ENCODE results near the gene RBM10.
A peak's percentile ranks its signal among the peaks of the same experiment; 100 is the strongest.

Gene RBM10

GRCh38 chrX:47202316-47202715 is 57.3 kb downstream of the RBM10 start:
- H3K4me3 ChIP-seq (ENCODE audit: low read depth, low read length): no peak overlapping the region
- in situ Hi-C loops (cut with HindIII; ENCODE audit: low sequenced_read_pairs): no loop called here
- no peak for DNase-seq (ENCODE audit: low read depth, low spot score)
- no peak for TF ChIP-seq CTCF (IDR thresholded peaks at IDR 0.05; ENCODE audit: low read depth, low read length)

- no peak for DNase-seq (ENCODE audit: low read depth, low spot score)
- TF ChIP-seq CTCF (IDR thresholded peaks at IDR 0.05; ENCODE audit: low read depth, low read length): no peak
- in situ Hi-C loops (cut with HindIII; ENCODE audit: low sequenced_read_pairs): no loop called here
- H3K4me3 ChIP-seq (ENCODE audit: low read depth, low read length): no peak overlapping the region
Measured at GRCh38 chrX:47202877-47203276, 57.9 kb downstream of the RBM10 start.

GRCh38 chrX:47204970-47205369 is 59.9 kb downstream of the RBM10 start:
- TF ChIP-seq CTCF (IDR thresholded peaks at IDR 0.05; ENCODE audit: low read depth, low read length): peak; percentile 13
- DNase-seq (ENCODE audit: low read depth, low spot score): no peak
- no peak overlapping the region for H3K4me3 ChIP-seq (ENCODE audit: low read depth, low read length)
- in situ Hi-C loops (cut with HindIII; ENCODE audit: low sequenced_read_pairs): no loop called here

GRCh38 chrX:47206316-47206715 is 61.3 kb downstream of the RBM10 start:
- in situ Hi-C loops (cut with HindIII; ENCODE audit: low sequenced_read_pairs): no loop called here
- H3K4me3 ChIP-seq (ENCODE audit: low read depth, low read length): no peak overlapping the region
- no peak for TF ChIP-seq CTCF (IDR thresholded peaks at IDR 0.05; ENCODE audit: low read depth, low read length)
- DNase-seq (ENCODE audit: low read depth, low spot score): peak; percentile 15

GRCh38 chrX:47208108-47208507 is 63.1 kb downstream of the RBM10 start:
- TF ChIP-seq CTCF (IDR thresholded peaks at IDR 0.05; ENCODE audit: low read depth, low read length): no peak
- in situ Hi-C loops (cut with HindIII; ENCODE audit: low sequenced_read_pairs): no loop called here
- H3K4me3 ChIP-seq (ENCODE audit: low read depth, low read length): no peak overlapping the region
- DNase-seq (ENCODE audit: low read depth, low spot score): no peak

- in situ Hi-C loops (cut with HindIII; ENCODE audit: low sequenced_read_pairs): no loop called here
- H3K4me3 ChIP-seq (ENCODE audit: low read depth, low read length): no peak overlapping the region
- no peak for TF ChIP-seq CTCF (IDR thresholded peaks at IDR 0.05; ENCODE audit: low read depth, low read length)
- no peak for DNase-seq (ENCODE audit: low read depth, low spot score)
Measured at GRCh38 chrX:47209508-47210238, 64.7 kb downstream of the RBM10 start.

Data from astrocyte of the spinal cord (primary cell).